ENCODE results near the gene IGF1R.

The IGF1R gene

GRCh38 chr15:98782801-98783200 lies 134.5 kb downstream of the IGF1R start:
- Histone ChIP-seq H3K4me1 (ENCODE audit: low read depth, poor library complexity, severe bottlenecking) (peaks cover 61% of the 10 kb centered on the region), H4K20me1 (ENCODE audit: insufficient read depth) (no peaks in the 10 kb centered on the region), H3K27ac (no peak overlapping the region), H3K79me2 (ENCODE audit: insufficient read depth, low read depth) (peaks cover 61% of the 10 kb centered on the region), H3K27me3 (ENCODE audit: insufficient read depth, low read depth) (no peaks in the 10 kb centered on the region), H3K9ac (no peak overlapping the region), H3K4me2 (no peak overlapping the region), H3K36me3 (ENCODE audit: insufficient read depth) (no peaks in the 10 kb centered on the region), H3K4me3 (IDR thresholded peaks at IDR 0.05; ENCODE audit: insufficient read depth, low read depth, low read length) (no peak overlapping the region), H2AFZ (ENCODE audit: low read depth) (no peak overlapping the region)
- TF ChIP-seq, protein P1, sequence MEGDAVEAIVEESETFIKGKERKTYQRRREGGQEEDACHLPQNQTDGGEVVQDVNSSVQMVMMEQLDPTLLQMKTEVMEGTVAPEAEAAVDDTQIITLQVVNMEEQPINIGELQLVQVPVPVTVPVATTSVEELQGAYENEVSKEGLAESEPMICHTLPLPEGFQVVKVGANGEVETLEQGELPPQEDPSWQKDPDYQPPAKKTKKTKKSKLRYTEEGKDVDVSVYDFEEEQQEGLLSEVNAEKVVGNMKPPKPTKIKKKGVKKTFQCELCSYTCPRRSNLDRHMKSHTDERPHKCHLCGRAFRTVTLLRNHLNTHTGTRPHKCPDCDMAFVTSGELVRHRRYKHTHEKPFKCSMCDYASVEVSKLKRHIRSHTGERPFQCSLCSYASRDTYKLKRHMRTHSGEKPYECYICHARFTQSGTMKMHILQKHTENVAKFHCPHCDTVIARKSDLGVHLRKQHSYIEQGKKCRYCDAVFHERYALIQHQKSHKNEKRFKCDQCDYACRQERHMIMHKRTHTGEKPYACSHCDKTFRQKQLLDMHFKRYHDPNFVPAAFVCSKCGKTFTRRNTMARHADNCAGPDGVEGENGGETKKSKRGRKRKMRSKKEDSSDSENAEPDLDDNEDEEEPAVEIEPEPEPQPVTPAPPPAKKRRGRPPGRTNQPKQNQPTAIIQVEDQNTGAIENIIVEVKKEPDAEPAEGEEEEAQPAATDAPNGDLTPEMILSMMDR (conservative IDR thresholded peaks at IDR 0.05; ENCODE audit: low read depth, low read length) = no peak

DNA sequence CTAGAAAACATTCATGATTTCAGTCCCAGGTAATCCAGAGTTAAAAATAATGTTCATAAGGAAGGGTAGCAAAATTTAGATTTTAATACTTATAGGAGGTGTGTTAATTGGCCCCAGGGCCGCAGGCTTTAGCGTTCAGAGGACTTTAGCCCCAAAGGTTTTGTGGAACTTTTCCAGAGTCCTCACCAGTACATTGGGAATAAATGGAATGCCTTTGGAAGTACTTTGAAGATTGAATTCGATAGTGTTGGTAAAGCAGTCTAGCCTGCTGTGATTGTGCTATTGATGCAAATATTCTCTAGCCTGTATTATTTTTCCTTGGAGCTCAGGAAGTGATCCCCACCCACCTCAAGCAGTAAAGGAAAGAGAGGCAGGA lies 137.1 kb downstream of the IGF1R start:
- Histone ChIP-seq H3K27ac (peak overlapping the region; percentile 48), H3K27me3 (ENCODE audit: insufficient read depth, low read depth) (no peaks in the 10 kb centered on the region), H3K4me3 (IDR thresholded peaks at IDR 0.05; ENCODE audit: insufficient read depth, low read depth, low read length) (no peak overlapping the region), H3K36me3 (ENCODE audit: insufficient read depth) (no peaks in the 10 kb centered on the region), H3K9ac (no peak overlapping the region), H4K20me1 (ENCODE audit: insufficient read depth) (no peaks in the 10 kb centered on the region), H2AFZ (ENCODE audit: low read depth) (no peak overlapping the region), H3K4me2 (peak overlapping the region; percentile 77), H3K79me2 (ENCODE audit: insufficient read depth, low read depth) (peaks cover 56% of the 10 kb centered on the region), H3K4me1 (ENCODE audit: low read depth, poor library complexity, severe bottlenecking) (peaks cover 38% of the 10 kb centered on the region)
- TF ChIP-seq, protein P1 (conservative IDR thresholded peaks at IDR 0.05; ENCODE audit: low read depth, low read length) = no peak

GRCh38 chr15:98785807-98786621 lies 137.7 kb downstream of the IGF1R start:
- peaks cover 44% of the 10 kb centered on the region for H3K4me1 ChIP-seq (ENCODE audit: low read depth, poor library complexity, severe bottlenecking)
- H3K27me3 ChIP-seq (ENCODE audit: insufficient read depth, low read depth) = no peaks in the 10 kb centered on the region
- peak overlapping the region; percentile 5; the same call in 1 of the 2 replicates for H3K9ac ChIP-seq
- TF ChIP-seq, protein P1 (conservative IDR thresholded peaks at IDR 0.05; ENCODE audit: low read depth, low read length) = no peak
- no peaks in the 10 kb centered on the region for H4K20me1 ChIP-seq (ENCODE audit: insufficient read depth)
- H3K4me3 ChIP-seq (IDR thresholded peaks at IDR 0.05; ENCODE audit: insufficient read depth, low read depth, low read length) = no peak overlapping the region
- no peak overlapping the region for H2AFZ ChIP-seq (ENCODE audit: low read depth)
- peaks cover 62% of the 10 kb centered on the region for H3K79me2 ChIP-seq (ENCODE audit: insufficient read depth, low read depth)
- H3K27ac ChIP-seq = peak overlapping the region; percentile 48
- H3K4me2 ChIP-seq = peak overlapping the region; percentile 77
- H3K36me3 ChIP-seq (ENCODE audit: insufficient read depth) = no peaks in the 10 kb centered on the region

GRCh38 chr15:98786717-98787116 lies 138.4 kb downstream of the IGF1R start:
- Histone ChIP-seq H3K4me3 (IDR thresholded peaks at IDR 0.05; ENCODE audit: insufficient read depth, low read depth, low read length) (no peak overlapping the region), H3K27me3 (ENCODE audit: insufficient read depth, low read depth) (no peaks in the 10 kb centered on the region), H3K9ac (peak overlapping the region; percentile 5; the same call in 1 of the 2 replicates), H3K27ac (peak overlapping the region; percentile 48), H3K79me2 (ENCODE audit: insufficient read depth, low read depth) (peaks cover 65% of the 10 kb centered on the region), H3K36me3 (ENCODE audit: insufficient read depth) (no peaks in the 10 kb centered on the region), H3K4me2 (peak overlapping the region; percentile 77), H3K4me1 (ENCODE audit: low read depth, poor library complexity, severe bottlenecking) (peaks cover 51% of the 10 kb centered on the region), H4K20me1 (ENCODE audit: insufficient read depth) (no peaks in the 10 kb centered on the region), H2AFZ (ENCODE audit: low read depth) (no peak overlapping the region)
- TF ChIP-seq, protein P1 (conservative IDR thresholded peaks at IDR 0.05; ENCODE audit: low read depth, low read length) = no peak

All from KMS-11 (cell line).